GM23248 (cell line): ENCODE results near the gene USH1G. TPM values are rescaled to one million over a fixed set of nuclear protein-coding genes. Genes with fewer than 3 reads are reported as not detected.

Source experiments
- DNase-seq: peaks from one replicate; pipeline ENCODE4 v3.0.0-alpha.2; 2015
- H2AFZ ChIP-seq: fragments of 200-600 bp; sonication (generic); 2 replicates; pipeline ENCODE4 v1.6.1; 2016; ENCODE audit warnings: antibody characterized with exemption
- H3F3A ChIP-seq: fragments of 200-600 bp; sonication (generic); 2 replicates; pipeline ENCODE4 v1.6.1; 2016; ENCODE audit warnings: mild to moderate bottlenecking, antibody characterized with exemption, mixed run types; ENCODE audit not compliant: insufficient read depth
- H3K27ac ChIP-seq: fragments of 200-600 bp; sonication (generic); 2 replicates; pipeline ENCODE4 v1.5.1; 2016; ENCODE audit warnings: mild to moderate bottlenecking
- H3K27me3 ChIP-seq: fragments of 200-600 bp; sonication (generic); replicated peaks from 2 replicates; pipeline ENCODE4 v1.6.1; 2016; ENCODE audit warnings: mild to moderate bottlenecking; ENCODE audit not compliant: insufficient read depth
- H3K36me3 ChIP-seq: fragments of 200-600 bp; sonication (generic); 2 replicates; pipeline ENCODE4 v1.6.1; 2016; ENCODE audit warnings: low read depth, mild to moderate bottlenecking
- H3K4me1 ChIP-seq: fragments of 200-600 bp; sonication (generic); 2 replicates; pipeline ENCODE4 v1.6.1; 2016; ENCODE audit warnings: mild to moderate bottlenecking; ENCODE audit not compliant: insufficient read depth
- H3K4me2 ChIP-seq: fragments of 200-600 bp; sonication (generic); one replicate; pipeline ENCODE4 v1.6.1; 2016; ENCODE audit warnings: mild to moderate bottlenecking; ENCODE audit not compliant: unreplicated experiment
- H3K4me3 ChIP-seq: fragments of 200-600 bp; sonication (generic); 2 replicates; pipeline ENCODE4 v1.5.1; 2016; ENCODE audit warnings: mild to moderate bottlenecking
- H3K79me2 ChIP-seq: fragments of 200-600 bp; sonication (generic); 2 replicates; pipeline ENCODE4 v1.6.1; 2016; ENCODE audit warnings: mild to moderate bottlenecking; ENCODE audit not compliant: insufficient read depth
- H3K9ac ChIP-seq: fragments of 200-600 bp; sonication (generic); 2 replicates; pipeline ENCODE4 v1.6.1; 2016; ENCODE audit warnings: mild to moderate bottlenecking
- H3K9me2 ChIP-seq: fragments of 200-600 bp; sonication (generic); 2 replicates; pipeline ENCODE4 v1.6.1; 2016; ENCODE audit warnings: mixed run types, mild to moderate bottlenecking, moderate library complexity; ENCODE audit not compliant: insufficient read depth
- H3K9me3 ChIP-seq: fragments of 200-600 bp; sonication (generic); one replicate; pipeline ENCODE4 v1.6.1; 2017; ENCODE audit warnings: low read depth
- H4K20me1 ChIP-seq: fragments of 200-600 bp; sonication (generic); 2 replicates; pipeline ENCODE4 v1.6.0; 2016; ENCODE audit not compliant: insufficient read depth
- EZH2 ChIP-seq: fragments of 200-600 bp; sonication (generic); IDR thresholded peaks from 2 replicates; pipeline ENCODE4 v1.6.1; 2018; ENCODE audit warnings: antibody characterized with exemption, mild to moderate bottlenecking; ENCODE audit not compliant: insufficient read depth, poor library complexity, severe bottlenecking
- EZH2phosphoT487 ChIP-seq: fragments of 200-600 bp; sonication (generic); IDR thresholded peaks from 2 replicates; pipeline ENCODE4 v1.6.1; 2018; ENCODE audit warnings: antibody characterized with exemption, moderate library complexity, mild to moderate bottlenecking, low read depth; ENCODE audit not compliant: insufficient read depth
- WGBS, 2 experiments: methylation state at CpG; one replicate each; pipeline ENCODE4 v1.1.6; 2015 to 2017; ENCODE audit warnings: low lambda C conversion rate in 2 of 2, low coverage in 1 of 2; ENCODE audit errors: missing lambda C conversion rate in 2 of 2; 5-methylcytosine and 5-hydroxymethylcytosine counted together
- in situ Hi-C: fragments of 300-500 bp; cut with MboI; formaldehyde crosslinking; loops from 2 replicates; pipeline ENCODE4 v1.15.0; 2020
- polyA plus RNA-seq: library from polyadenylated mRNA; unstranded; fragments of >200 nt; fragmentation: Nextera tagmentation; extraction: Ambion mirVana; gene quantifications from 2 replicates; pipeline ENCODE4 v1.2.1, GENCODE V29; 2016
- total RNA-seq: library from RNA; depleted of rRNA; stranded (reverse); fragments of >200 nt; shearing (Covaris generic); gene quantifications from 2 replicates; pipeline ENCODE4 v1.2.3, GENCODE V29; 2014

USH1G gene
- total and polyA plus RNA-seq, 2 experiments from 2014 or later: not detected

- WGBS, 2 experiments: 30 to 40% methylated on average over 17 to 19 of the region's 19 CpGs
- Histone ChIP-seq H3K9me2 (no peaks in the 10 kb centered on the region), H3K27me3 (peaks cover 16% of the 10 kb centered on the region; the same call in 1 of the 2 replicates), H3K9ac (no peak overlapping the region), H3K36me3 (no peaks in the 10 kb centered on the region), H2AFZ (no peak overlapping the region), H3K9me3 (no peaks in the 10 kb centered on the region), H4K20me1 (no peaks in the 10 kb centered on the region), H3F3A (no peaks in the 10 kb centered on the region), H3K4me1 (0 out of 2 replicates have a peak, but pooled peaks cover 4% of the 10 kb centered on the region), H3K79me2 (no peaks in the 10 kb centered on the region), H3K4me3 (no peak overlapping the region), H3K27ac (no peak overlapping the region), H3K4me2 (no peak overlapping the region)
- TF ChIP-seq EZH2phosphoT487 (no peak), EZH2 (no peak)
- DNase-seq: peak; percentile 38
- in situ Hi-C loops: no loop called here
Observed at GRCh38 chr17:74877592-74878548, 45.2 kb downstream of the USH1G start.

GRCh38 chr17:74875977-74876593 lies 47.0 kb downstream of the USH1G start:
- in situ Hi-C loops: no loop called here
- no peak overlapping the region for H3K4me2 ChIP-seq
- 0 out of 2 replicates have a peak, but pooled peaks cover 9% of the 10 kb centered on the region for H3K79me2 ChIP-seq
- no peak overlapping the region for H2AFZ ChIP-seq
- H3F3A ChIP-seq: no peaks in the 10 kb centered on the region
- TF ChIP-seq EZH2phosphoT487: no peak
- TF ChIP-seq EZH2: no peak
- H3K4me3 ChIP-seq: no peak overlapping the region
- no peaks in the 10 kb centered on the region for H3K36me3 ChIP-seq
- no peaks in the 10 kb centered on the region for H4K20me1 ChIP-seq
- H3K4me1 ChIP-seq: 0 out of 2 replicates have a peak, but pooled peaks cover 4% of the 10 kb centered on the region
- peaks cover 5% of the 10 kb centered on the region; the same call in 1 of the 2 replicates for H3K27me3 ChIP-seq
- H3K9me3 ChIP-seq: no peaks in the 10 kb centered on the region
- H3K9me2 ChIP-seq: no peaks in the 10 kb centered on the region
- no peak for DNase-seq
- no peak overlapping the region for H3K9ac ChIP-seq
- 29 to 32% methylated on average over 6 of the region's 6 CpGs for WGBS, 2 experiments
- no peak overlapping the region for H3K27ac ChIP-seq

DNA sequence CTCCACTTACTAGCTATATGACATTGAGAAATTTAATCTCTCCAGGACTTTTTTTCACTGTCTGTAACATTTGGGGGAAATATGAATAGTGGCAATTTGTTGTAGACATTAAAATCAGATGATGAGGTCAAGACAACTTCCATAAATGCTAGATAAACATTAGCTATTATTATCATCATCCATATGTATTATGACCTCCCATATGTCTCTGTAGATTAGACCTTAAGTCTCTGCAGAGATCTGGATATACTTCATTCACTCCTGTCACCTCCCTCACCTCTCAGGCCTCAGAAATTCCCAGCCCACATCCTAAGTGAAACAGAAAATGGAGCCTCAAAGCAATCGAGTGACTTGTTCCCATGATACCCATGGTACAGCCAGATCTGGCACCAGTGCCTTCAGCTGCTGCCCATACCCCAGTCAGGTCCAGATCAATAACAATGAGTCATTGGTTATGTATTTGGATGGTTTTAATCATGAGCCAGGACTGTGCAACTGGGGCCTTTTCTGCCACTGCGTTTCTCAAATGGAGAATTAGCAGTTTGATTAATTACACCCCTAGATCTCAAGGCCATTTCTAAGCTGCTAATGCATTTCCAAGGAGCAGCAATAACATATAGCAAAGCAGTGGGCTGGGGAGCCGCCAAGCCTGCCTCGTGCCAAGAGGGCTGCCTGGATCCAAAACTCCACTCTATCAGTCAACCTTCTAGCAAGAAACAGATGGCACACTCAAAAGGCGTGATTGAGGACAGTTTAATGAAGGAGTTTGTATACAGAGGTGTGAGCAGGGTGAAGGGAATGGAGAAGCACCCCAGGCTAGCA lies 47.7 kb downstream of the USH1G start:
- Histone ChIP-seq H3K27ac (no peak overlapping the region), H3K4me2 (no peak overlapping the region)
- in situ Hi-C loops: no loop called here

DNA sequence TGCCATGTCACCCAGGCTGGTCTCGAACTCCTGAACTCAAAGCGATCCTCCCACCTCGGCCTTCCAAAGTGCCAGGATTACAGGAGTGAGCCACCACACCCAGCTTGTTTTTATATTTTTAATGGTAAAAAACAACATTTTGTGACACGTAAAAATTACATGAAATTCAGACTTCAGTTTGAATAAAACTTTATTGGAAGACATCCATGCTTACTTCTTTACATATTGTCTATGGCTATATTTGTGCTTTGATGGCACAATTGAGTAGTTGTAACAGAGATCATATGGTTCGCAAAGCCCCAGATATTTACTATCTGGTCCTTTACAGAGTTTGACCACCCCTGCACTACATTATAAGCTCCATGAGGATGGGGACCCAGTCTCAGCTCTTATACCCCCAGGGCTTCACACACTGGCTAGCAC lies 48.4 kb downstream of the USH1G start:
- Histone ChIP-seq H3K36me3 (no peaks in the 10 kb centered on the region), H3K27me3 (no peaks in the 10 kb centered on the region), H3K4me1 (0 out of 2 replicates have a peak, but pooled peaks cover 4% of the 10 kb centered on the region), H3K79me2 (0 out of 2 replicates have a peak, but pooled peaks cover 9% of the 10 kb centered on the region), H3K9me3 (no peaks in the 10 kb centered on the region), H3K9ac (no peak overlapping the region), H3K9me2 (no peaks in the 10 kb centered on the region), H4K20me1 (no peaks in the 10 kb centered on the region), H2AFZ (no peak overlapping the region; the same call in 1 of the 2 replicates), H3F3A (no peaks in the 10 kb centered on the region), H3K27ac (no peak overlapping the region), H3K4me3 (no peak overlapping the region), H3K4me2 (no peak overlapping the region)
- DNase-seq: no peak
- WGBS, 2 experiments: 87 to 88% methylated on average over 5 of the region's 5 CpGs
- no peak for TF ChIP-seq EZH2phosphoT487
- TF ChIP-seq EZH2: no peak
- in situ Hi-C loops: no loop called here

More for the DNA sequence above, 47.7 kb downstream of the USH1G start:
- Histone ChIP-seq H3K9me2 (no peaks in the 10 kb centered on the region), H3K4me1 (0 out of 2 replicates have a peak, but pooled peaks cover 4% of the 10 kb centered on the region), H3K27me3 (no peaks in the 10 kb centered on the region), H2AFZ (no peak overlapping the region), H3F3A (no peaks in the 10 kb centered on the region), H3K36me3 (no peaks in the 10 kb centered on the region), H3K9ac (no peak overlapping the region), H3K79me2 (0 out of 2 replicates have a peak, but pooled peaks cover 9% of the 10 kb centered on the region), H4K20me1 (no peaks in the 10 kb centered on the region), H3K9me3 (no peaks in the 10 kb centered on the region), H3K4me3 (no peak overlapping the region)
- 36 to 39% methylated on average over 5 of the region's 5 CpGs for WGBS, 2 experiments
- no peak for DNase-seq
- TF ChIP-seq EZH2phosphoT487 (no peak), EZH2 (no peak)
